ENCODE results near the gene ZCCHC9. TPM values are rescaled to one million over a fixed set of nuclear protein-coding genes. Genes with fewer than 3 reads are reported as not detected.

ZCCHC9 gene
- total RNA-seq, 1 experiment from 2014 or later: 32.2 TPM

DNA sequence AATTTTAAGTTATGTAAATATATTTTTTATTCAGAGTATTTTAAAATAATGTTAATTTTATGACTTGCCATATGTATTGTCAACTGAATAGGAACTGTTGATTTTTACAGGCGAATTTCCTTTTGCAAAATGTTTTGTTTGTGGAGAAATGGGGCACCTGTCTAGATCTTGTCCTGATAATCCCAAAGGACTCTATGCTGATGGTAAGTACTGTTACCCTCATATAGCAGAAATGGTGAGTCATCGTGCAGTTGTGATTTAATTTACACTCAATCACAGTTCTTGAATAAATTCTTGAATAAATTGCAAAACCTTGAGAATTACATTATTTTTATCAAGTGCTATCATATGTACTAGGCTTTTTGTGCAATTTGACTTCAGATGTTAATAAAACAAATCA is 7.4 kb downstream of the ZCCHC9 start:
- Histone ChIP-seq H3K27ac (ENCODE audit: insufficient read length, low read depth, low read length) (no peak overlapping the region), H3K27me3 (ENCODE audit: insufficient read depth, low read length) (no peaks in the 10 kb centered on the region), H3K14ac (ENCODE audit: insufficient read depth, low read length) (no peak overlapping the region), H4K8ac (replicated peaks; ENCODE audit: insufficient read length, low read depth, low read length) (no peak overlapping the region), H4K20me1 (ENCODE audit: control insufficient read depth, insufficient read depth, insufficient read length) (no peaks in the 10 kb centered on the region), H3T11ph (ENCODE audit: low read length) (no peak overlapping the region), H2BK20ac (ENCODE audit: low read depth, low read length, poor library complexity, severe bottlenecking) (no peak overlapping the region), H3K79me2 (ENCODE audit: insufficient read depth, low read length) (no peaks in the 10 kb centered on the region), H3K4me1 (ENCODE audit: insufficient read depth, low read length) (no peaks in the 10 kb centered on the region), H4K91ac (ENCODE audit: insufficient read length, low read depth, low read length) (no peak overlapping the region), H3K79me1 (ENCODE audit: insufficient read depth, low read depth, low read length, poor library complexity, severe bottlenecking) (no peaks in the 10 kb centered on the region), H2BK120ac (ENCODE audit: low read depth, low read length, poor library complexity, severe bottlenecking) (no peak overlapping the region), H2AK5ac (ENCODE audit: insufficient read length, low read length) (no peak overlapping the region), H3K9me3 (ENCODE audit: control insufficient read depth, low read depth, low read length) (no peaks in the 10 kb centered on the region), H3K4me2 (ENCODE audit: insufficient read depth, insufficient read length, low read length) (no peak overlapping the region), H4K5ac (ENCODE audit: insufficient read length, low read depth, low read length) (no peak overlapping the region), H3K56ac (ENCODE audit: insufficient read length, low read depth, low read length) (no peak overlapping the region), H2BK15ac (ENCODE audit: low read depth, low read length) (no peak overlapping the region), H3K23me2 (ENCODE audit: insufficient read length, low read depth, low read length, poor library complexity, severe bottlenecking) (no peaks in the 10 kb centered on the region), H3K18ac (ENCODE audit: insufficient read length, low read depth, low read length) (no peak overlapping the region), H3K4ac (ENCODE audit: low read depth, low read length) (no peak overlapping the region), H3K23ac (ENCODE audit: insufficient read length, low read depth, low read length) (no peak overlapping the region), H2AFZ (ENCODE audit: low read length) (no peak overlapping the region), H2BK5ac (ENCODE audit: insufficient read length, low read length) (no peak overlapping the region), H3K9ac (ENCODE audit: extremely low read depth, insufficient read length, low read length) (no peak overlapping the region), H2BK12ac (ENCODE audit: insufficient read length, low read depth, low read length) (no peak overlapping the region)
- Mint-ChIP-seq H3K36me3 (ENCODE audit: insufficient read depth in 1 of 3, low read depth in 3 of 3) (peaks cover 0 to 33% (median 16%) of the 10 kb centered on the region in 3 experiments; a peak in 6 of 7 replicates), H3K27me3 (ENCODE audit: low read depth) (no peaks in the 10 kb centered on the region), H3K4me1 (no peaks in the 10 kb centered on the region), H3K4me3 (no peak overlapping the region), H3K9me3 (no peaks in the 10 kb centered on the region), H3K27ac (no peak overlapping the region)
- no CpG with 5 or more reads among the region's 2 CpGs for WGBS (ENCODE audit: extremely low coverage, insufficient read length, low lambda C conversion rate)
- no peak for DNase-seq
- no peak for TF ChIP-seq CTCF (conservative IDR thresholded peaks at IDR 0.05)

All from H9 (cell line).